Sigmoid colon (tissue), 7 donors: ENCODE measurements around the gene THRB. TPM values are rescaled to one million over a fixed set of nuclear protein-coding genes. Genes with fewer than 3 reads are reported as not detected.

Experiments
- DNase-seq: peaks from one replicate; pipeline ENCODE4 v3.0.0-alpha.2; 2019
- H3K27ac ChIP-seq, 4 donors: fragments of 200-600 bp; sonication (generic); one replicate each; pipeline ENCODE4 v1.5.1; 2016 to 2019; ENCODE audit warnings: mild to moderate bottlenecking in 1 of 4
- H3K27me3 ChIP-seq, 3 donors: fragments of 200-600 bp; sonication (generic); one replicate each; pipeline ENCODE4 v1.5.1; 2019; ENCODE audit warnings: mild to moderate bottlenecking in 1 of 3
- H3K36me3 ChIP-seq, 4 donors: fragments of 200-600 bp; sonication (generic); one replicate each; pipeline ENCODE4 v1.5.1; 2016 to 2019
- H3K4me1 ChIP-seq, 4 donors: fragments of 200-600 bp; sonication (generic); one replicate each; pipeline ENCODE4 v1.5.1; 2017 to 2019
- H3K4me3 ChIP-seq, 4 donors: fragments of 200-600 bp; sonication (generic); one replicate each; pipeline ENCODE4 v1.5.1; 2017 to 2019; ENCODE audit warnings: mild to moderate bottlenecking in 2 of 4, moderate library complexity in 1 of 4
- H3K9me3 ChIP-seq, 4 donors: fragments of 200-600 bp in 3 of 4; sonication (generic) in 3 of 4; one replicate each; pipeline versions ENCODE4 v1.5.1 to v1.6.1; 2013 to 2019
- EP300 ChIP-seq, 4 donors: sonication (generic); formaldehyde crosslinking; IDR thresholded peaks; one replicate each; pipeline ENCODE4 v1.6.1; 2017; ENCODE audit warnings: antibody characterized with exemption in 4 of 4
- POLR2A ChIP-seq, 2 donors: fragments of 450-650 bp; IDR thresholded peaks; one replicate each; pipeline ENCODE4 v1.6.1; 2016; ENCODE audit warnings: antibody characterized with exemption in 2 of 2, mild to moderate bottlenecking in 2 of 2, moderate library complexity in 2 of 2
- POLR2AphosphoS5 ChIP-seq, 4 donors: sonication (generic); formaldehyde crosslinking; IDR thresholded peaks; one replicate each; pipeline ENCODE4 v1.6.1; 2017; ENCODE audit warnings: antibody characterized with exemption in 4 of 4
- WGBS, 2 donors: extraction: QIAGEN DNeasy Blood & Tissue Kit; methylation state at CpG; one replicate each; pipeline ENCODE4 v1.1.7; 2013; 5-methylcytosine and 5-hydroxymethylcytosine counted together
- intact Hi-C: fragments of 100-400 bp; cut with DNase I; formaldehyde crosslinking; loops from one replicate; pipeline ENCODE4 v1.15.1; 2023
- polyA plus RNA-seq, 3 donors: library from polyadenylated mRNA; stranded (reverse); fragments of 200-250 nt; gene quantifications; one replicate each; pipeline ENCODE4 v1.2.3, GENCODE V29; 2013
- total RNA-seq, 4 donors: library from RNA; depleted of rRNA; stranded (reverse); fragments of >200 nt; gene quantifications; one replicate each; pipeline ENCODE4 v1.1.0, GENCODE V29; 2016
- TF ChIP-seq, protein P1 (sequence below), 4 experiments: fragments of 450-650 bp in 3 of 4; fragments of 200-600 bp in 1 of 4; IDR thresholded peaks; one replicate each; pipeline ENCODE4 v1.5.1; 2016 to 2019; ENCODE audit warnings: antibody characterized with exemption in 4 of 4, mild to moderate bottlenecking in 3 of 4, moderate library complexity in 2 of 4
- donor health status: healthy with polysubstance abuse.
- donor health status: Bipolar disorder and iron deficiency.
- donor health status: healthy.

THRB gene
- total and polyA plus RNA-seq, 7 donors: 7.2 to 49.5 (median 29.7) TPM

DNA sequence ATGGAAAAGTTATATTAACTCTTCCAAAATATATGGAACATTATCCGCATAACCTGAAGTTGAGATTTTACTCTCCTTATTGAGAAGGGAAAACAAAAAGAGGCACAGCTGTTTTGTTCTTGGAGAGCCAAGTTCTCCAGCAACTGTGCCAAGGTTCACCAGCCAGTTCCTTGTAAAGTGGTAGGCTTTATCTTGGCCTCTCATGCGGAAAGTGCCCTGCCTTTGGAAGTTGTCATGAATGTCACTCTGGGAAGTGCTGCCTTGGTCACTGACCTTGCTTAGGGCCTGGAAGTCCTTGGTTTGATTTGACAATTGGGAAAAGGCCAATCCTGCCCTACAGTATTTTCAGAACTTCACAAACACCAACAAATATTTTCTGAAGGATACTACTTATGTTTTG is 44.2 kb upstream of the THRB start:
- H3K4me3 ChIP-seq: no peak overlapping the region
- H3K4me1 ChIP-seq: peaks cover 0 to 30% (median 9%) of the 10 kb centered on the region in 4 donors
- peak overlapping the region in 2 of 4 donors; percentile 16 to 41 for H3K27ac ChIP-seq
- no peak for TF ChIP-seq POLR2AphosphoS5 (IDR thresholded peaks at IDR 0.05)
- TF ChIP-seq EP300 (IDR thresholded peaks at IDR 0.05): no peak
- TF ChIP-seq, protein P1, sequence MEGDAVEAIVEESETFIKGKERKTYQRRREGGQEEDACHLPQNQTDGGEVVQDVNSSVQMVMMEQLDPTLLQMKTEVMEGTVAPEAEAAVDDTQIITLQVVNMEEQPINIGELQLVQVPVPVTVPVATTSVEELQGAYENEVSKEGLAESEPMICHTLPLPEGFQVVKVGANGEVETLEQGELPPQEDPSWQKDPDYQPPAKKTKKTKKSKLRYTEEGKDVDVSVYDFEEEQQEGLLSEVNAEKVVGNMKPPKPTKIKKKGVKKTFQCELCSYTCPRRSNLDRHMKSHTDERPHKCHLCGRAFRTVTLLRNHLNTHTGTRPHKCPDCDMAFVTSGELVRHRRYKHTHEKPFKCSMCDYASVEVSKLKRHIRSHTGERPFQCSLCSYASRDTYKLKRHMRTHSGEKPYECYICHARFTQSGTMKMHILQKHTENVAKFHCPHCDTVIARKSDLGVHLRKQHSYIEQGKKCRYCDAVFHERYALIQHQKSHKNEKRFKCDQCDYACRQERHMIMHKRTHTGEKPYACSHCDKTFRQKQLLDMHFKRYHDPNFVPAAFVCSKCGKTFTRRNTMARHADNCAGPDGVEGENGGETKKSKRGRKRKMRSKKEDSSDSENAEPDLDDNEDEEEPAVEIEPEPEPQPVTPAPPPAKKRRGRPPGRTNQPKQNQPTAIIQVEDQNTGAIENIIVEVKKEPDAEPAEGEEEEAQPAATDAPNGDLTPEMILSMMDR (IDR thresholded peaks at IDR 0.05): no peak
- TF ChIP-seq POLR2A (IDR thresholded peaks at IDR 0.05): no peak
- intact Hi-C loops: no loop called here
- H3K27me3 ChIP-seq: no peaks in the 10 kb centered on the region
- DNase-seq: no peak
- no peaks in the 10 kb centered on the region for H3K9me3 ChIP-seq
- no peaks in the 10 kb centered on the region for H3K36me3 ChIP-seq
- 33 to 71% methylated on average over 2 of the region's 2 CpGs for WGBS, 2 donors

DNA sequence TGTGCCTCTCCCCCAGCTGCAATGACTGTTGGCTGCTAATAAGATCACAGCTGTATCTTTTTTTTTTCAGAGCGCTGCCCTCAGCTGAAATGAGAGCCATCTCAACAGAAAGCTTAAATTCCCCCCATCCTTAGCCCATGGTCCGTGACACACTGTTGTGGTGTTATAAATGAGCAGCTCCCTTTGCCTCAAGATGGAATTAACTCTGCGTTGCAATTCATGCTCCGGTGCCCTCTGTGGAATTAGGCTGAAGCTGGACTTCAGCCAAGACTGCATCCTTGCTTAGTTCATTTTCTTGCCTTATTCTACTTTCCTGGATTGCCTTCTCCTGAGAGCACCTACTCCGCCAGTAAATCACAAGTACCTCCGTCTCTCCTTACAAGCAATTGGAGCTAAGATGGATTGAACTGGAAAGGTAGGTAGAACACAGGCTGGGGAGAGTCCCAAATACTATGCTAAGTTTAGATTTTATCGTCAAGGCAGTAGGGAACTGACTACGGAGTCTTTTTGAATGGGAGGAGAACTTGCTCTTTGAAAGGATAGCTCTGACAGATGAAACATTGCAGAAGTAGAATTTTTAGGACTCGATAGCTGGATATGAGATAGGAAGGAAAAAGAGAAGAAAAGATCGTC is 39.0 kb upstream of the THRB start:
- Histone ChIP-seq H3K9me3 (no peaks in the 10 kb centered on the region), H3K27me3 (no peaks in the 10 kb centered on the region), H3K27ac (no peak overlapping the region), H3K36me3 (no peaks in the 10 kb centered on the region), H3K4me3 (no peak overlapping the region), H3K4me1 (peaks cover 0 to 27% (median 11%) of the 10 kb centered on the region in 4 donors)
- no peak for TF ChIP-seq POLR2A (IDR thresholded peaks at IDR 0.05)
- no peak for TF ChIP-seq POLR2AphosphoS5 (IDR thresholded peaks at IDR 0.05)
- TF ChIP-seq, protein P1 (IDR thresholded peaks at IDR 0.05): no peak
- no peak for TF ChIP-seq EP300 (IDR thresholded peaks at IDR 0.05)
- no peak for DNase-seq
- WGBS, 2 donors: 83 to 94% methylated on average over 10 of the region's 10 CpGs
- intact Hi-C loops: no loop called here

DNA sequence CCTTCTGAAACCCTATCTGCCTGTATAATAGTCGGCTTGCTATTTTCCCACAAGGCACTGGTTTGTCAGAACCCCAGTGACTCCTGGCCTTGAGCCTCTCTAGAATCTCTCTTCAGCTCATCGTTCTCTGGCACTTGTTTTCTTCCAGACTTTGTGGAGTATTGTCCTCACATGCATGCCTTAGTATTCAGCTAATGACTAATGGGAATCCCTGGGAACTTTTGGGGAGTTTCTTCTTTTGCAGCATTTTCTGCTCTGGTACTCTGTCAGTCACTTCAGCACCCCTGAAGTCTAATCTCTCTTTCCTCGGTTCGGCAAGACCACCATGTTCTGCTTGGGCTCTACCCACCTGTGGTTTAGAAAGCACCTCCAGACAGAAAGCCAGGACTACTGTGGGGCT is 35.8 kb upstream of the THRB start:
- H3K27ac ChIP-seq: no peak overlapping the region
- intact Hi-C loops: no loop called here
- no peak for TF ChIP-seq POLR2A (IDR thresholded peaks at IDR 0.05)
- TF ChIP-seq, protein P1 (IDR thresholded peaks at IDR 0.05): no peak
- WGBS, 2 donors: 86 to 93% methylated on average over 4 of the region's 4 CpGs
- peaks cover 0 to 33% (median 15%) of the 10 kb centered on the region in 4 donors for H3K4me1 ChIP-seq
- no peaks in the 10 kb centered on the region for H3K36me3 ChIP-seq
- DNase-seq: no peak
- H3K9me3 ChIP-seq: no peaks in the 10 kb centered on the region
- no peaks in the 10 kb centered on the region for H3K27me3 ChIP-seq
- no peak overlapping the region for H3K4me3 ChIP-seq

DNA sequence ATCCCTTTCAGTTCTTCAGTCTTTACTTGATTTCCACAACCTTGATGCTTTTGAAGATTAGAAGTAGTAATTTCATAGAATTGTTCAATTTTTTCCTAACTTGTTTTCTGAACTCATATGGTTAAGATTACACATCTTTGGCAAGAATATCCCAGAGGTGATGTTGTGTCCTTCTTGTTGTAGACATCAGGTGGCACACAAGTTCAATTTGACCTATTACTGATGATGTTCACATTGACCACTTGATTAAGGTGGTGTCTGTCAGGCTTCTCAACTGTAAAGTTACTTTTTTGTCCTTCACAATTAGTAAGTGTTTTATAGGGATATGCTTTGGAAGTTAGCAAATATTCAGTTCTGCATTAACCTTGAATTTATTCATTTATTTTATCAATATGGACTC is 34.6 kb upstream of the THRB start:
- Histone ChIP-seq H3K36me3 (no peaks in the 10 kb centered on the region), H3K27ac (no peak overlapping the region), H3K4me1 (peaks cover 0 to 33% (median 15%) of the 10 kb centered on the region in 4 donors), H3K4me3 (no peak overlapping the region), H3K9me3 (no peaks in the 10 kb centered on the region), H3K27me3 (no peaks in the 10 kb centered on the region)
- intact Hi-C loops: loop anchor here (10.0 kb wide), 1 partner anchor 116 kb away; no protein-coding TSS in a partner anchor
- TF ChIP-seq, protein P1 (IDR thresholded peaks at IDR 0.05): no peak
- TF ChIP-seq POLR2AphosphoS5 (IDR thresholded peaks at IDR 0.05) (no peak), EP300 (IDR thresholded peaks at IDR 0.05) (no peak), POLR2A (IDR thresholded peaks at IDR 0.05) (no peak)
- no peak for DNase-seq
